Measurements from ENCODE around the gene HNRNPUL1.

The HNRNPUL1 gene

GRCh38 chr19:41269571-41269970, 5.4 kb downstream of the HNRNPUL1 start:
- DNase-seq (ENCODE audit: low spot score) = no peak
- H3K36me3 ChIP-seq (ENCODE audit: low read depth) = peaks cover 80% of the 10 kb centered on the region

DNA sequence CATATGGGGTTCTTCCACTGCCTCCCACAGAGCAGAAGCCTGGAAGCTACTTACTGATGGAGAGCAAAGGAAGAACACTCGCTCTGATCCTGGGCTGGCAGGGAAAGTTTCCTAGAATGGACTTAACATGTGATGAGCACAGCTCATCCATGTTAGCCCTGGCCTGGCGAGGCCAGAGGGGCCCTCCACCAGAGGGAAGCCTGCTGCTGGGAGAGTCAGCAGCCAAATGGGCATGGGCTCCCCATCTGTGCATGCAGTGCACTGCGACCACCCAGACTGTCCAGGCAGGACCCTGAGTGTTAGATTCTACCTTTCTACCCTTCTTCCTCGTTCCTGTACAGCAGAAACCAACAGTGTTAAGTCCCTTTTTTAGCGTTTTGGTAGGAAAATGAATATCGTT, 8.9 kb downstream of the HNRNPUL1 start:
- Histone ChIP-seq H3K4me1 (ENCODE audit: insufficient read depth, poor library complexity, severe bottlenecking) (no peaks in the 10 kb centered on the region), H3K4me3 (ENCODE audit: severe bottlenecking) (no peak overlapping the region), H3K27me3 (ENCODE audit: insufficient read depth, poor library complexity, severe bottlenecking) (no peaks in the 10 kb centered on the region), H3K9me3 (ENCODE audit: severe bottlenecking) (no peaks in the 10 kb centered on the region), H3K36me3 (ENCODE audit: low read depth) (peaks cover 100% of the 10 kb centered on the region), H3K27ac (ENCODE audit: poor library complexity, severe bottlenecking) (no peak overlapping the region)
- no peak; the same call in 2 of the 3 replicates for ATAC-seq (ENCODE audit: low read depth)
- no peak for DNase-seq (ENCODE audit: low spot score)
- TF ChIP-seq, protein P1, sequence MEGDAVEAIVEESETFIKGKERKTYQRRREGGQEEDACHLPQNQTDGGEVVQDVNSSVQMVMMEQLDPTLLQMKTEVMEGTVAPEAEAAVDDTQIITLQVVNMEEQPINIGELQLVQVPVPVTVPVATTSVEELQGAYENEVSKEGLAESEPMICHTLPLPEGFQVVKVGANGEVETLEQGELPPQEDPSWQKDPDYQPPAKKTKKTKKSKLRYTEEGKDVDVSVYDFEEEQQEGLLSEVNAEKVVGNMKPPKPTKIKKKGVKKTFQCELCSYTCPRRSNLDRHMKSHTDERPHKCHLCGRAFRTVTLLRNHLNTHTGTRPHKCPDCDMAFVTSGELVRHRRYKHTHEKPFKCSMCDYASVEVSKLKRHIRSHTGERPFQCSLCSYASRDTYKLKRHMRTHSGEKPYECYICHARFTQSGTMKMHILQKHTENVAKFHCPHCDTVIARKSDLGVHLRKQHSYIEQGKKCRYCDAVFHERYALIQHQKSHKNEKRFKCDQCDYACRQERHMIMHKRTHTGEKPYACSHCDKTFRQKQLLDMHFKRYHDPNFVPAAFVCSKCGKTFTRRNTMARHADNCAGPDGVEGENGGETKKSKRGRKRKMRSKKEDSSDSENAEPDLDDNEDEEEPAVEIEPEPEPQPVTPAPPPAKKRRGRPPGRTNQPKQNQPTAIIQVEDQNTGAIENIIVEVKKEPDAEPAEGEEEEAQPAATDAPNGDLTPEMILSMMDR (IDR thresholded peaks at IDR 0.05; ENCODE audit: poor library complexity, severe bottlenecking) = no peak

More at GRCh38 chr19:41269571-41269970, 5.4 kb downstream of the HNRNPUL1 start:
- TF ChIP-seq, protein P1 (IDR thresholded peaks at IDR 0.05; ENCODE audit: poor library complexity, severe bottlenecking) = no peak
- H3K27me3 ChIP-seq (ENCODE audit: insufficient read depth, poor library complexity, severe bottlenecking) = no peaks in the 10 kb centered on the region
- no peak for ATAC-seq (ENCODE audit: low read depth)
- H3K4me1 ChIP-seq (ENCODE audit: insufficient read depth, poor library complexity, severe bottlenecking) = peaks cover 5% of the 10 kb centered on the region
- H3K9me3 ChIP-seq (ENCODE audit: severe bottlenecking) = no peaks in the 10 kb centered on the region
- H3K4me3 ChIP-seq (ENCODE audit: severe bottlenecking) = no peak overlapping the region
- H3K27ac ChIP-seq (ENCODE audit: poor library complexity, severe bottlenecking) = no peak overlapping the region

- Histone ChIP-seq H3K27ac (ENCODE audit: poor library complexity, severe bottlenecking) (no peak overlapping the region), H3K36me3 (ENCODE audit: low read depth) (peaks cover 100% of the 10 kb centered on the region), H3K4me3 (ENCODE audit: severe bottlenecking) (no peak overlapping the region), H3K27me3 (ENCODE audit: insufficient read depth, poor library complexity, severe bottlenecking) (no peaks in the 10 kb centered on the region), H3K9me3 (ENCODE audit: severe bottlenecking) (no peaks in the 10 kb centered on the region), H3K4me1 (ENCODE audit: insufficient read depth, poor library complexity, severe bottlenecking) (no peaks in the 10 kb centered on the region)
- no peak for DNase-seq (ENCODE audit: low spot score)
- TF ChIP-seq, protein P1 (IDR thresholded peaks at IDR 0.05; ENCODE audit: poor library complexity, severe bottlenecking) = no peak
- ATAC-seq (ENCODE audit: low read depth) = no peak
Observed at GRCh38 chr19:41274802-41275201, 10.6 kb downstream of the HNRNPUL1 start.

DNA sequence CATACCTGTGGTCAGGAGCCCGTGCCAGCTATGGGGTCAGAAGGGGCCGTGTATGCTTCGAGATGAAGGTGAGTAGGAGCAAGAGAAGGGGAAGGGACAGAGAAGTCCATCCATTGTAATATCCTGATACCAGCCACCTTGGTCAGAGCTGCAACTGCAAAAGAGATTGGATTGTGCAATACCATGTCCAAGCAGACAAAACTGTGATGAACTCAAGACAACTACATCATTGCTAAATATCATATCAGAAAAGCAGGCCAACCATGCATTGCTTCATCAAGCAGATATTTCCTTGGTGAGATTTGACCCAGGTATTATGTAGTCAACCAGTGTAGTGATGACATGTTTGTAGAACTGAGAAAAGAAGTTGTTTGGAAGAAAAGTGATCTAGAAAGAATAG, 12.1 kb downstream of the HNRNPUL1 start:
- H3K4me1 ChIP-seq (ENCODE audit: insufficient read depth, poor library complexity, severe bottlenecking) = no peaks in the 10 kb centered on the region
- peaks cover 100% of the 10 kb centered on the region for H3K36me3 ChIP-seq (ENCODE audit: low read depth)
- no peak for DNase-seq (ENCODE audit: low spot score)
- H3K4me3 ChIP-seq (ENCODE audit: severe bottlenecking) = no peak overlapping the region
- no peaks in the 10 kb centered on the region for H3K27me3 ChIP-seq (ENCODE audit: insufficient read depth, poor library complexity, severe bottlenecking)
- ATAC-seq (ENCODE audit: low read depth) = peak; percentile 25; the same call in 1 of the 3 replicates
- no peak overlapping the region for H3K27ac ChIP-seq (ENCODE audit: poor library complexity, severe bottlenecking)
- no peaks in the 10 kb centered on the region for H3K9me3 ChIP-seq (ENCODE audit: severe bottlenecking)
- TF ChIP-seq, protein P1 (IDR thresholded peaks at IDR 0.05; ENCODE audit: poor library complexity, severe bottlenecking) = no peak

GRCh38 chr19:41278478-41278877, 14.3 kb downstream of the HNRNPUL1 start:
- H3K36me3 ChIP-seq (ENCODE audit: low read depth) = peaks cover 100% of the 10 kb centered on the region
- H3K9me3 ChIP-seq (ENCODE audit: severe bottlenecking) = no peaks in the 10 kb centered on the region
- H3K4me3 ChIP-seq (ENCODE audit: severe bottlenecking) = no peak overlapping the region
- H3K27me3 ChIP-seq (ENCODE audit: insufficient read depth, poor library complexity, severe bottlenecking) = no peaks in the 10 kb centered on the region
- DNase-seq (ENCODE audit: low spot score) (no peak), ATAC-seq (ENCODE audit: low read depth) (no peak)
- no peak overlapping the region for H3K27ac ChIP-seq (ENCODE audit: poor library complexity, severe bottlenecking)
- TF ChIP-seq, protein P1 (IDR thresholded peaks at IDR 0.05; ENCODE audit: poor library complexity, severe bottlenecking) = no peak
- H3K4me1 ChIP-seq (ENCODE audit: insufficient read depth, poor library complexity, severe bottlenecking) = no peaks in the 10 kb centered on the region

Measured in RWPE2 (cell line).